GM23338 (cell line): ENCODE data around the gene RASGRP1. TPM values are rescaled to one million over a fixed set of nuclear protein-coding genes. Genes with fewer than 3 reads are reported as not detected.

Experiments used
- ATAC-seq: fragments of 200-7000 bp; cut with Tn5 transposase; 3 replicates; pipeline ENCODE4 v1.9.1; 2020
- DNase-seq: peaks from one replicate; pipeline ENCODE4 v3.0.0-alpha.2; 2015; ENCODE audit warnings: low spot score
- H2AFZ ChIP-seq: fragments of 200-600 bp; sonication (generic); 2 replicates; pipeline ENCODE4 v1.8.0; 2016; ENCODE audit warnings: antibody characterized with exemption, mild to moderate bottlenecking, moderate library complexity
- H3F3A ChIP-seq: fragments of 200-600 bp; sonication (generic); replicated peaks from 2 replicates; pipeline ENCODE4 v1.8.0; 2017; ENCODE audit warnings: antibody characterized with exemption, mixed run types, low read depth
- H3K27ac ChIP-seq: fragments of 200-600 bp; sonication (generic); 2 replicates; pipeline ENCODE4 v1.6.1; 2016; ENCODE audit warnings: low read depth
- H3K27me3 ChIP-seq: fragments of 200-600 bp; sonication (generic); 2 replicates; pipeline ENCODE4 v1.8.0; 2016; ENCODE audit warnings: mild to moderate bottlenecking, mixed run types, moderate library complexity; ENCODE audit not compliant: insufficient read depth
- H3K36me3 ChIP-seq: fragments of 200-600 bp; sonication (generic); 2 replicates; pipeline ENCODE4 v1.8.0; 2016; ENCODE audit warnings: mild to moderate bottlenecking; ENCODE audit not compliant: insufficient read depth
- H3K4me1 ChIP-seq: fragments of 200-600 bp; sonication (generic); 2 replicates; pipeline ENCODE4 v1.8.0; 2016; ENCODE audit warnings: mild to moderate bottlenecking, moderate library complexity; ENCODE audit not compliant: insufficient read depth
- H3K4me2 ChIP-seq: fragments of 200-600 bp; sonication (generic); 2 replicates; pipeline ENCODE4 v1.7.1; 2017; ENCODE audit warnings: mixed run types
- H3K4me3 ChIP-seq: fragments of 200-600 bp; sonication (generic); 2 replicates; pipeline ENCODE4 v1.6.1; 2016; ENCODE audit warnings: mixed run types
- H3K79me2 ChIP-seq: fragments of 200-600 bp; sonication (generic); replicated peaks from 2 replicates; pipeline ENCODE4 v1.8.0; 2017; ENCODE audit warnings: mild to moderate bottlenecking; ENCODE audit not compliant: insufficient read depth
- H3K9me2 ChIP-seq: fragments of 200-600 bp; sonication (generic); 2 replicates; pipeline ENCODE4 v1.8.0; 2017; ENCODE audit not compliant: insufficient read depth
- H4K20me1 ChIP-seq: fragments of 200-600 bp; sonication (generic); replicated peaks from 2 replicates; pipeline ENCODE4 v1.8.0; 2017; ENCODE audit warnings: mild to moderate bottlenecking; ENCODE audit not compliant: insufficient read depth
- H3K27ac Mint-ChIP-seq: 2 replicates; pipeline ENCODE4 v1.8.0; 2020; ENCODE audit warnings: inconsistent platforms, mild to moderate bottlenecking, moderate library complexity, mixed read lengths
- H3K27me3 Mint-ChIP-seq: 3 replicates; pipeline ENCODE4 v1.8.0; 2022; ENCODE audit warnings: low read depth, mild to moderate bottlenecking, moderate library complexity, mixed read lengths, inconsistent platforms; ENCODE audit not compliant: insufficient read depth, poor library complexity
- H3K36me3 Mint-ChIP-seq: 3 replicates; pipeline ENCODE4 v1.8.0; 2021; ENCODE audit warnings: low read depth, mild to moderate bottlenecking, inconsistent platforms, moderate library complexity, mixed read lengths
- H3K4me1 Mint-ChIP-seq: 3 replicates; pipeline ENCODE4 v1.8.0; 2020; ENCODE audit warnings: mild to moderate bottlenecking, inconsistent platforms, mixed read lengths
- H3K4me3 Mint-ChIP-seq: 3 replicates; pipeline ENCODE4 v1.8.0; 2021; ENCODE audit warnings: moderate library complexity, mild to moderate bottlenecking, inconsistent platforms, mixed read lengths
- H3K9me3 Mint-ChIP-seq: 3 replicates; pipeline ENCODE4 v1.8.0; 2020; ENCODE audit warnings: moderate library complexity, mild to moderate bottlenecking, inconsistent platforms, mixed read lengths
- CREB1 ChIP-seq: fragments of 250-450 bp; sonication (Bioruptor Pico); IDR thresholded peaks from 2 replicates; pipeline ENCODE4 v1.5.0; 2020; ENCODE audit warnings: low read depth, mild to moderate bottlenecking, moderate library complexity
- EZH2 ChIP-seq: fragments of 200-600 bp; sonication (generic); IDR thresholded peaks from one replicate; pipeline ENCODE4 v1.8.0; 2017; ENCODE audit warnings: antibody characterized with exemption, mild to moderate bottlenecking, low read depth; ENCODE audit not compliant: unreplicated experiment
- EZH2phosphoT487 ChIP-seq: fragments of 200-600 bp; sonication (generic); IDR thresholded peaks from one replicate; pipeline ENCODE4 v1.8.1; 2018; ENCODE audit warnings: antibody characterized with exemption; ENCODE audit not compliant: unreplicated experiment
- NANOG ChIP-seq: IDR thresholded peaks from 2 replicates; pipeline ENCODE4 v1.6.1; 2016; ENCODE audit warnings: antibody characterized with exemption, borderline replicate concordance
- ZNF331 ChIP-seq: fragments of 250-450 bp; sonication (Bioruptor Pico); IDR thresholded peaks from 2 replicates; pipeline ENCODE4 v1.5.0; 2020; ENCODE audit warnings: low read depth, mild to moderate bottlenecking, moderate library complexity
- polyA plus RNA-seq: library from polyadenylated mRNA; unstranded; fragments of >200 nt; fragmentation: Nextera tagmentation; extraction: Ambion mirVana; gene quantifications from 2 replicates; pipeline ENCODE4 v1.2.1, GENCODE V29; 2016
- total RNA-seq: library from RNA; depleted of rRNA; stranded (reverse); fragments of >200 nt; shearing (Covaris generic); gene quantifications from 2 replicates; pipeline ENCODE4 v1.2.3, GENCODE V29; 2014
- TF ChIP-seq, protein P1 (sequence below): fragments of 250-450 bp; sonication (Bioruptor Pico); IDR thresholded peaks from 2 replicates; pipeline ENCODE4 v1.5.0; 2020; ENCODE audit warnings: mild to moderate bottlenecking, moderate library complexity

RASGRP1 gene
- total and polyA plus RNA-seq, 2 experiments from 2014 or later: 1.1 to 1.2 TPM

DNA sequence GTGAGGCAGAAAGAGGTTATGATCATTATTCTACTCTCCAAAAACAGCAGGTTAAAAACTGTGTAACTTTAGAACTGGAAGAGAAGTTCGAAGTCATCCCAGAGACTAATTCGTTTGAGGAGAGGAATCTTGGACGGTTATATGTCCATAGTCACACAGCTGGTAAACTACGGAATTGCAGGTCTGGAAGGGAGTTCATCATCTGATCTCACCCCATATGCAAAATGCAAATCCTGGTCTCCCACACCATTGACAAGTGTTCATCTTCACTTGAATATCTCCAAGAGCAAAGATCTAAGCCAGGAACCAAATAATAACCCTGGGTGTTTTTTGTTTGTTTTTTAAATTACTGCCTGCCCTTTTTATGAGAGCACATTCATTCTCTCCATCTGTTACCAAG lies 57.6 kb downstream of the RASGRP1 start (continued):
- TF ChIP-seq, protein P1, sequence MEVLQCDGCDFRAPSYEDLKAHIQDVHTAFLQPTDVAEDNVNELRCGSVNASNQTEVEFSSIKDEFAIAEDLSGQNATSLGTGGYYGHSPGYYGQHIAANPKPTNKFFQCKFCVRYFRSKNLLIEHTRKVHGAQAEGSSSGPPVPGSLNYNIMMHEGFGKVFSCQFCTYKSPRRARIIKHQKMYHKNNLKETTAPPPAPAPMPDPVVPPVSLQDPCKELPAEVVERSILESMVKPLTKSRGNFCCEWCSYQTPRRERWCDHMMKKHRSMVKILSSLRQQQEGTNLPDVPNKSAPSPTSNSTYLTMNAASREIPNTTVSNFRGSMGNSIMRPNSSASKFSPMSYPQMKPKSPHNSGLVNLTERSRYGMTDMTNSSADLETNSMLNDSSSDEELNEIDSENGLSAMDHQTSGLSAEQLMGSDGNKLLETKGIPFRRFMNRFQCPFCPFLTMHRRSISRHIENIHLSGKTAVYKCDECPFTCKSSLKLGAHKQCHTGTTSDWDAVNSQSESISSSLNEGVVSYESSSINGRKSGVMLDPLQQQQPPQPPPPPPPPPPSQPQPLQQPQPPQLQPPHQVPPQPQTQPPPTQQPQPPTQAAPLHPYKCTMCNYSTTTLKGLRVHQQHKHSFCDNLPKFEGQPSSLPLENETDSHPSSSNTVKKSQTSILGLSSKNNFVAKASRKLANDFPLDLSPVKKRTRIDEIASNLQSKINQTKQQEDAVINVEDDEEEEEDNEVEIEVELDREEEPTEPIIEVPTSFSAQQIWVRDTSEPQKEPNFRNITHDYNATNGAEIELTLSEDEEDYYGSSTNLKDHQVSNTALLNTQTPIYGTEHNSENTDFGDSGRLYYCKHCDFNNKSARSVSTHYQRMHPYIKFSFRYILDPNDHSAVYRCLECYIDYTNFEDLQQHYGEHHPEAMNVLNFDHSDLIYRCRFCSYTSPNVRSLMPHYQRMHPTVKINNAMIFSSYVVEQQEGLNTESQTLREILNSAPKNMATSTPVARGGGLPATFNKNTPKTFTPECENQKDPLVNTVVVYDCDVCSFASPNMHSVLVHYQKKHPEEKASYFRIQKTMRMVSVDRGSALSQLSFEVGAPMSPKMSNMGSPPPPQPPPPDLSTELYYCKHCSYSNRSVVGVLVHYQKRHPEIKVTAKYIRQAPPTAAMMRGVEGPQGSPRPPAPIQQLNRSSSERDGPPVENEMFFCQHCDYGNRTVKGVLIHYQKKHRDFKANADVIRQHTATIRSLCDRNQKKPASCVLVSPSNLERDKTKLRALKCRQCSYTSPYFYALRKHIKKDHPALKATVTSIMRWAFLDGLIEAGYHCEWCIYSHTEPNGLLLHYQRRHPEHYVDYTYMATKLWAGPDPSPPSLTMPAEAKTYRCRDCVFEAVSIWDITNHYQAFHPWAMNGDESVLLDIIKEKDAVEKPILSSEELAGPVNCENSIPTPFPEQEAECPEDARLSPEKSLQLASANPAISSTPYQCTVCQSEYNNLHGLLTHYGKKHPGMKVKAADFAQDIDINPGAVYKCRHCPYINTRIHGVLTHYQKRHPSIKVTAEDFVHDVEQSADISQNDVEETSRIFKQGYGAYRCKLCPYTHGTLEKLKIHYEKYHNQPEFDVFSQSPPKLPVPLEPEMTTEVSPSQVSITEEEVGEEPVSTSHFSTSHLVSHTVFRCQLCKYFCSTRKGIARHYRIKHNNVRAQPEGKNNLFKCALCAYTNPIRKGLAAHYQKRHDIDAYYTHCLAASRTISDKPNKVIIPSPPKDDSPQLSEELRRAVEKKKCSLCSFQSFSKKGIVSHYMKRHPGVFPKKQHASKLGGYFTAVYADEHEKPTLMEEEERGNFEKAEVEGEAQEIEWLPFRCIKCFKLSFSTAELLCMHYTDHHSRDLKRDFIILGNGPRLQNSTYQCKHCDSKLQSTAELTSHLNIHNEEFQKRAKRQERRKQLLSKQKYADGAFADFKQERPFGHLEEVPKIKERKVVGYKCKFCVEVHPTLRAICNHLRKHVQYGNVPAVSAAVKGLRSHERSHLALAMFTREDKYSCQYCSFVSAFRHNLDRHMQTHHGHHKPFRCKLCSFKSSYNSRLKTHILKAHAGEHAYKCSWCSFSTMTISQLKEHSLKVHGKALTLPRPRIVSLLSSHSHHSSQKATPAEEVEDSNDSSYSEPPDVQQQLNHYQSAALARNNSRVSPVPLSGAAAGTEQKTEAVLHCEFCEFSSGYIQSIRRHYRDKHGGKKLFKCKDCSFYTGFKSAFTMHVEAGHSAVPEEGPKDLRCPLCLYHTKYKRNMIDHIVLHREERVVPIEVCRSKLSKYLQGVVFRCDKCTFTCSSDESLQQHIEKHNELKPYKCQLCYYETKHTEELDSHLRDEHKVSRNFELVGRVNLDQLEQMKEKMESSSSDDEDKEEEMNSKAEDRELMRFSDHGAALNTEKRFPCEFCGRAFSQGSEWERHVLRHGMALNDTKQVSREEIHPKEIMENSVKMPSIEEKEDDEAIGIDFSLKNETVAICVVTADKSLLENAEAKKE: no peak
- TF ChIP-seq ZNF331 (CRISPR knock-in tag): no peak
- TF ChIP-seq EZH2: no peak
- no peak for TF ChIP-seq EZH2phosphoT487
- TF ChIP-seq CREB1 (CRISPR knock-in tag): no peak

DNA sequence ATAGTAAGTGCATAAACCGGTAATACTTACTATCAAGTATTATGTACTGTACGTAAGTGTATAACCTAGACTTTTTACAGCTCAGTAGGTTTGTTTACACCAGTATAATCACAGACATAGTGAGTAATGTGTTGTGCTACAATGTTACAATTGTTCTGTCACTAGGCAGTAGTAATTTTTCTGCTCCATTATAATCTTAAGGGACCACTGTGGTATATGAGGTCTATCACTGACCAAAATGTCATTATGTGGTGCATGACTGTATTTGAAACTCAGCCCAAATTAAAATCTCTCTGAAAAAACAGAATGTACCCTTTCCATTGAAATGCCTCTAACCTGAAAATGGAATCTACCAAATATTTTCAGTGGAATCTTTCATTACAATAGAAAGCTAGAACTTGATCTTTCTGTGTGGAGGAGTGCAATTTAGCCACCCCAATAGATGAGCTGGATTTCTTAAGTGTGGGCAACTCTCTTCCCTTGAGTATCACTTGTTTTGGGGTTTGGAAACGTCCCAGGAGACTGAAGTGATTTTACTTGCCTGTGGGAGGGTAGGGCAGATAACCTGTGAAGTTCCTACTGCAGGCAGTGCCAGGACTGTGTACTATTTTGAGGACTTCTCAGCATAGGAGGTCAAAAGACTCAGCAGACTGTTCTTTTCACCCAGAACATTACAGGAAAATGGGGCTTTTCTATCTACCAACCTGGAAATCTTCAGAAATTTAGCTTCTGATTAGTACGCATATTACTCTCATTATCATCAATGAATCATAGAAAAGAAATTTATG lies 59.7 kb downstream of the RASGRP1 start:
- H3K27me3 Mint-ChIP-seq: no peaks in the 10 kb centered on the region
- H4K20me1 ChIP-seq: no peaks in the 10 kb centered on the region
- no peak overlapping the region for H3K4me2 ChIP-seq
- no peaks in the 10 kb centered on the region for H3K9me2 ChIP-seq
- DNase-seq: no peak
- H3K4me3 ChIP-seq: no peak overlapping the region
- no peaks in the 10 kb centered on the region for H3K9me3 Mint-ChIP-seq
- no peak for TF ChIP-seq EZH2
- TF ChIP-seq NANOG: no peak
- no peak for TF ChIP-seq ZNF331 (CRISPR knock-in tag)
- no peaks in the 10 kb centered on the region for H3K36me3 ChIP-seq
- no peak overlapping the region for H3K27ac ChIP-seq
- H3K4me3 Mint-ChIP-seq: no peak overlapping the region
- no peaks in the 10 kb centered on the region for H3K27me3 ChIP-seq
- no peaks in the 10 kb centered on the region for H3K4me1 ChIP-seq
- H3K4me1 Mint-ChIP-seq: no peaks in the 10 kb centered on the region
- 0 out of 3 replicates have a peak, but pooled peaks cover 1% of the 10 kb centered on the region for H3K36me3 Mint-ChIP-seq
- no peak overlapping the region for H3K27ac Mint-ChIP-seq
- no peak overlapping the region for H2AFZ ChIP-seq
- H3K79me2 ChIP-seq: no peaks in the 10 kb centered on the region
- ATAC-seq: no peak
- H3F3A ChIP-seq: no peaks in the 10 kb centered on the region
